ENCODE results near the gene SORL1. TPM values are rescaled to one million over a fixed set of nuclear protein-coding genes. Genes with fewer than 3 reads are reported as not detected.

SORL1 gene
- total RNA-seq, 2 donors from 2014 or later: 130 to 132 TPM

- DNase-seq (no peak), ATAC-seq (no peak)
- intact Hi-C loops (cut with DNase I, micrococcal nuclease): no loop called here
Measured at GRCh38 chr11:121588747-121589146, 136.6 kb downstream of the SORL1 start.

GRCh38 chr11:121589946-121590537 is 137.9 kb downstream of the SORL1 start:
- no peak for DNase-seq
- intact Hi-C loops (cut with DNase I, micrococcal nuclease): loop anchor here (2.0 to 10.0 kb wide), 3 partner anchors 265 to 343 kb away; no protein-coding TSS in a partner anchor
- no peak for ATAC-seq

- intact Hi-C loops (cut with DNase I, micrococcal nuclease): loop anchor here (2.0 to 10.0 kb wide), 3 partner anchors 266 to 344 kb away; no protein-coding TSS in a partner anchor
- DNase-seq (no peak), ATAC-seq (no peak)
Measured at GRCh38 chr11:121590772-121591404, 138.8 kb downstream of the SORL1 start.

GRCh38 chr11:121591405-121592033 is 139.4 kb downstream of the SORL1 start:
- DNase-seq: peak; percentile 40 to 65
- intact Hi-C loops (cut with DNase I, micrococcal nuclease): loop anchor here (2.0 to 10.0 kb wide), 3 partner anchors 267 to 344 kb away; no protein-coding TSS in a partner anchor
- ATAC-seq: peak; percentile 29

- no peak for ATAC-seq
- intact Hi-C loops (cut with DNase I, micrococcal nuclease): loop anchor here (5.0 to 10.0 kb wide), 2 partner anchors 268 to 345 kb away; no protein-coding TSS in a partner anchor
Measured at GRCh38 chr11:121592708-121593107, 140.6 kb downstream of the SORL1 start.

GRCh38 chr11:121595717-121596161 is 143.6 kb downstream of the SORL1 start:
- intact Hi-C loops (cut with DNase I, micrococcal nuclease): loop anchor here in 1 of 2 donors (10.0 kb wide), 1 partner anchor 271 kb away; no protein-coding TSS in a partner anchor
- peak; percentile 49 for ATAC-seq

More at GRCh38 chr11:121592708-121593107, 140.6 kb downstream of the SORL1 start:
- no peak for DNase-seq

GRCh38 chr11:121596195-121597155 is 144.4 kb downstream of the SORL1 start:
- DNase-seq (no peak), ATAC-seq (no peak)
- intact Hi-C loops (cut with DNase I, micrococcal nuclease): loop anchor here in 1 of 2 donors (10.0 kb wide), 1 partner anchor 272 kb away; no protein-coding TSS in a partner anchor

More at GRCh38 chr11:121595717-121596161, 143.6 kb downstream of the SORL1 start:
- peak in 1 of 2 donors; percentile 38 for DNase-seq

- intact Hi-C loops (cut with DNase I, micrococcal nuclease): no loop called here
- ATAC-seq (no peak), DNase-seq (no peak)
Measured at GRCh38 chr11:121603316-121603715, 151.2 kb downstream of the SORL1 start.

GRCh38 chr11:121604152-121604551 is 152.0 kb downstream of the SORL1 start:
- intact Hi-C loops (cut with DNase I, micrococcal nuclease): no loop called here
- DNase-seq (no peak), ATAC-seq (no peak)

GRCh38 chr11:121606354-121606753 is 154.2 kb downstream of the SORL1 start:
- intact Hi-C loops (cut with DNase I, micrococcal nuclease): no loop called here
- no peak for ATAC-seq
- no peak for DNase-seq

- no peak for ATAC-seq
- no peak for DNase-seq
- intact Hi-C loops (cut with DNase I, micrococcal nuclease): no loop called here
Measured at GRCh38 chr11:121607341-121607740, 155.2 kb downstream of the SORL1 start.

GRCh38 chr11:121608545-121609098 is 156.5 kb downstream of the SORL1 start:
- intact Hi-C loops (cut with DNase I, micrococcal nuclease): no loop called here
- ATAC-seq (no peak), DNase-seq (no peak)

GRCh38 chr11:121610706-121611105 is 158.6 kb downstream of the SORL1 start:
- intact Hi-C loops (cut with DNase I, micrococcal nuclease): no loop called here
- DNase-seq (no peak), ATAC-seq (no peak)

- ATAC-seq (no peak), DNase-seq (no peak)
- intact Hi-C loops (cut with DNase I, micrococcal nuclease): no loop called here
Measured at GRCh38 chr11:121611242-121611641, 159.1 kb downstream of the SORL1 start.

- peak; percentile 75 for ATAC-seq
Measured at GRCh38 chr11:121613724-121614123, 161.6 kb downstream of the SORL1 start.

GRCh38 chr11:121614636-121615240 is 162.6 kb downstream of the SORL1 start:
- ATAC-seq: no peak

More at GRCh38 chr11:121613724-121614123, 161.6 kb downstream of the SORL1 start:
- no peak for DNase-seq
- intact Hi-C loops (cut with DNase I, micrococcal nuclease): no loop called here

GRCh38 chr11:121615501-121615900 is 163.4 kb downstream of the SORL1 start:
- intact Hi-C loops (cut with DNase I, micrococcal nuclease): no loop called here
- DNase-seq (no peak), ATAC-seq (no peak)

More at GRCh38 chr11:121614636-121615240, 162.6 kb downstream of the SORL1 start:
- intact Hi-C loops (cut with DNase I, micrococcal nuclease): no loop called here
- no peak for DNase-seq

- DNase-seq (no peak), ATAC-seq (no peak)
- intact Hi-C loops (cut with DNase I, micrococcal nuclease): no loop called here
Measured at GRCh38 chr11:121618516-121618915, 166.4 kb downstream of the SORL1 start.

Measured in left colon (tissue), 2 donors.